Measurements from ENCODE around the gene FTHL17.

Gene FTHL17

GRCh38 chrX:31071725-31072124 is at the start of gene FTHL17:
TSS of gene FTHL17 (minus strand) at chrX:31072041. CDS start at chrX:31071953, 88 bp downstream.
- in situ Hi-C loops (cut with HindIII; ENCODE audit: low sequenced_read_pairs) = no loop called here

- in situ Hi-C loops (cut with HindIII; ENCODE audit: low sequenced_read_pairs) = no loop called here
Measured at GRCh38 chrX:31117266-31117665, 45.4 kb upstream of the FTHL17 start.

GRCh38 chrX:31115398-31115797 is 43.6 kb upstream of the FTHL17 start:
- in situ Hi-C loops (cut with HindIII; ENCODE audit: low sequenced_read_pairs) = no loop called here

GRCh38 chrX:31114858-31115257 is 43.0 kb upstream of the FTHL17 start:
- in situ Hi-C loops (cut with HindIII; ENCODE audit: low sequenced_read_pairs) = no loop called here

GRCh38 chrX:31112226-31112999 is 40.6 kb upstream of the FTHL17 start:
- in situ Hi-C loops (cut with HindIII; ENCODE audit: low sequenced_read_pairs) = no loop called here

GRCh38 chrX:31110657-31111056 is 38.8 kb upstream of the FTHL17 start:
- in situ Hi-C loops (cut with HindIII; ENCODE audit: low sequenced_read_pairs) = no loop called here

- in situ Hi-C loops (cut with HindIII; ENCODE audit: low sequenced_read_pairs) = no loop called here
Measured at GRCh38 chrX:31099536-31100090, 27.8 kb upstream of the FTHL17 start.

GRCh38 chrX:31098079-31098478 is 26.2 kb upstream of the FTHL17 start:
- in situ Hi-C loops (cut with HindIII; ENCODE audit: low sequenced_read_pairs) = no loop called here

- in situ Hi-C loops (cut with HindIII; ENCODE audit: low sequenced_read_pairs) = loop anchor here (5.0 kb wide), 1 partner anchor 56 kb away; no protein-coding TSS in a partner anchor
Measured at GRCh38 chrX:31093639-31093975, 21.8 kb upstream of the FTHL17 start.

- in situ Hi-C loops (cut with HindIII; ENCODE audit: low sequenced_read_pairs) = loop anchor here (5.0 kb wide), 1 partner anchor 56 kb away; no protein-coding TSS in a partner anchor
Measured at GRCh38 chrX:31092970-31093638, 21.3 kb upstream of the FTHL17 start.

GRCh38 chrX:31092476-31092875 is 20.6 kb upstream of the FTHL17 start:
- in situ Hi-C loops (cut with HindIII; ENCODE audit: low sequenced_read_pairs) = loop anchor here (5.0 kb wide), 1 partner anchor 55 kb away; no protein-coding TSS in a partner anchor

- in situ Hi-C loops (cut with HindIII; ENCODE audit: low sequenced_read_pairs) = loop anchor here (5.0 kb wide), 1 partner anchor 55 kb away; no protein-coding TSS in a partner anchor
Measured at GRCh38 chrX:31091819-31092218, 20.0 kb upstream of the FTHL17 start.

GRCh38 chrX:31074522-31074921 is 2.7 kb upstream of the FTHL17 start:
- in situ Hi-C loops (cut with HindIII; ENCODE audit: low sequenced_read_pairs) = no loop called here

- in situ Hi-C loops (cut with HindIII; ENCODE audit: low sequenced_read_pairs) = no loop called here
Measured at GRCh38 chrX:31071262-31071661, 579 bp downstream of the FTHL17 start.

GRCh38 chrX:31070057-31070468 is 1.8 kb downstream of the FTHL17 start:
- in situ Hi-C loops (cut with HindIII; ENCODE audit: low sequenced_read_pairs) = no loop called here

- in situ Hi-C loops (cut with HindIII; ENCODE audit: low sequenced_read_pairs) = no loop called here
Measured at GRCh38 chrX:31063114-31063513, 8.7 kb downstream of the FTHL17 start.

GRCh38 chrX:31061091-31061490 is 10.8 kb downstream of the FTHL17 start:
- in situ Hi-C loops (cut with HindIII; ENCODE audit: low sequenced_read_pairs) = no loop called here

- in situ Hi-C loops (cut with HindIII; ENCODE audit: low sequenced_read_pairs) = no loop called here
Measured at GRCh38 chrX:31060016-31060415, 11.8 kb downstream of the FTHL17 start.

- in situ Hi-C loops (cut with HindIII; ENCODE audit: low sequenced_read_pairs) = no loop called here
Measured at GRCh38 chrX:31058284-31058683, 13.6 kb downstream of the FTHL17 start.

GRCh38 chrX:31057691-31058090 is 14.2 kb downstream of the FTHL17 start:
- in situ Hi-C loops (cut with HindIII; ENCODE audit: low sequenced_read_pairs) = no loop called here

GRCh38 chrX:31057291-31057690 is 14.6 kb downstream of the FTHL17 start:
- in situ Hi-C loops (cut with HindIII; ENCODE audit: low sequenced_read_pairs) = no loop called here

GRCh38 chrX:31053621-31054020 is 18.2 kb downstream of the FTHL17 start:
- in situ Hi-C loops (cut with HindIII; ENCODE audit: low sequenced_read_pairs) = no loop called here

Measured in endothelial cell of hepatic sinusoid (primary cell).